GM11168 (cell line): ENCODE data around the gene CCDC167.

Experiments used
- in situ Hi-C: fragments of 300-500 bp; cut with MboI; formaldehyde crosslinking; loops from one replicate; pipeline ENCODE4 v1.12.0; 2022; ENCODE audit warnings: low sequenced_read_pairs; ENCODE audit not compliant: unreplicated experiment

Gene CCDC167

GRCh38 chr6:37438930-37439329 is 60.8 kb downstream of the CCDC167 start:
- in situ Hi-C loops = no loop called here

DNA sequence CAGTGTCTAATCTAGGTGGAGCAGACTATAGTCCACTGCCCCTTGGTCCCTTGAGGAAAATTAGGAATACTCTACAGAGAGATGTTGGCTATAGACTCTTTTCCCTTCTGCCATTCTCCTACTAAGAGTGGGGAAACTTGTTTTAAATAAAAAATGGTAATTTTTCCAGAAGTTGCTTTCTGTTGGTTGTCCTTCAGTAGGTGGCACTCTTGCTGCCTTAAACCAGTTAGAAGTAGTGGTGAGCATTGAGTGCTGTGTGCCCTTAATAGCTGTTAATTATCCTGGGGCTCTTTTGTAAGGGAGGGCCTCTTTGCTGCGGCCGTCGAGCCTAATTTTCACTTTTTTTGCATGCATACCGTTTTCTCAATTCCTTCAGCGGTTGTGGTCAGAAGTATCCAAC is 63.9 kb downstream of the CCDC167 start:
- in situ Hi-C loops = no loop called here

DNA sequence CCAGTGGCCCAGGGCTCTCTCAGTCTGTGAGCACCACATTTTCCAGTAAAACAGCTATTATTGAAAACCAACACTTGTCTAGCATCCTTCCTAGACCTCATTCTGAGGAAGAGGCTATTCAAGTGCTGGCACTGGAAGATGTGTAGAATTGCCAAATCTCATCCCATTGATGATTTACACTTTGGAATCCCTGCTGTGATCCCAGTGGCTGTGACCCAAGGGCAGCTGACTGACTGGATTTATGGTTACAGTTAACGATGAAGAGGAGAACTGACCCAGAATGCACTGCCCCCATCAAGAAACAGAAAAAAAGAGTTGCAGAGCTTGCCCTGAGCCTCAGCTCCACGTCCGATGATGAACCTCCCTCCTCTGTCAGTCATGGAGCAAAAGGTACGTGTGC is 64.3 kb downstream of the CCDC167 start:
- in situ Hi-C loops = no loop called here

- in situ Hi-C loops = no loop called here
These were observed 65.9 kb downstream of the CCDC167 start for GRCh38 chr6:37433657-37434271.
